T-helper 1 cell (primary cell): ENCODE data around the gene SETD3.
"Not testable (repeated sequence)": the region's sequence is repeated elsewhere in the genome, so short reads cannot be mapped to it uniquely, and the experiment has no call there.

Experiments
- DNase-seq, 5 donors: peaks; one replicate each; pipeline ENCODE4 v3.0.0-alpha.2; 2012 to 2020

Gene SETD3

DNA sequence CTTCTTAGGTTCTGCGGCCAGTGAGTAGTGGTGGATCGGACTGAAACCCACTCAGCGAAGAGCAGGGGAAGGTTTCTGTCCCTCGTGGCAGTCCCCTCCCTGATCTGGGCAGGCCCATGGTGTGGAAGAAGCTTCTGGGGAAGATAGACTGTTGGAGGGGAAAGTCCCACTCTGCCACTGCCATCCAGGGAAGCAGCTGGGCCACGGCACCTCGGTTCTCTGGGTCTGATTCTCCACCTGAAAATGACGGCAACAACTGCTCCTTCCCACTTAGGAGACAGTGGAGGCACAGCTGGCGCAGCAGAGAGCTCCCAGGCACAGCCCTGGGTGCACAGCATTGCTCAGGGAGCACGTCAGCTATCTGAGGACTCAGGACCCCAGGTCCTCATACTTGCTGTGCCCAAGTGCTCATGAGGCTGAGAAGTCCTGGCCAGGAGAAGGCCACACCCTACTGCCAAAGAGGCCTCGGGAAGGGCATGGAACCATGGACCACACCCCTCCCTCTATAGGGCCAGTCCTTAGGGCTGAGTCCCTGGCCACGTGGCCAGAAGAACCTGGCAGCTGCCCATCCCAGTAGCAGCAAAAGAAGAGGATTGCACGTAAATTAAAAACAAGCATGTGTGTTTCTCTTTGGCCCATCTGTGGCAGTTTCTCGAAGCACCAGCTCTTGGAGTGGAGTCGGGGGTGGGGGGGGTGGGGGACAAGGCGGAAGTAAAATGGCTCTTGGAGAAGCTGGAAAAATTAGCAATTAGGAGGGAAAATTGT lies 123.3 kb downstream of the SETD3 start:
- DNase-seq = no peak

- no peak for DNase-seq
Observed at GRCh38 chr14:99356031-99356608, 124.5 kb downstream of the SETD3 start.

GRCh38 chr14:99354166-99354875 lies 126.3 kb downstream of the SETD3 start:
- DNase-seq = no peak

DNA sequence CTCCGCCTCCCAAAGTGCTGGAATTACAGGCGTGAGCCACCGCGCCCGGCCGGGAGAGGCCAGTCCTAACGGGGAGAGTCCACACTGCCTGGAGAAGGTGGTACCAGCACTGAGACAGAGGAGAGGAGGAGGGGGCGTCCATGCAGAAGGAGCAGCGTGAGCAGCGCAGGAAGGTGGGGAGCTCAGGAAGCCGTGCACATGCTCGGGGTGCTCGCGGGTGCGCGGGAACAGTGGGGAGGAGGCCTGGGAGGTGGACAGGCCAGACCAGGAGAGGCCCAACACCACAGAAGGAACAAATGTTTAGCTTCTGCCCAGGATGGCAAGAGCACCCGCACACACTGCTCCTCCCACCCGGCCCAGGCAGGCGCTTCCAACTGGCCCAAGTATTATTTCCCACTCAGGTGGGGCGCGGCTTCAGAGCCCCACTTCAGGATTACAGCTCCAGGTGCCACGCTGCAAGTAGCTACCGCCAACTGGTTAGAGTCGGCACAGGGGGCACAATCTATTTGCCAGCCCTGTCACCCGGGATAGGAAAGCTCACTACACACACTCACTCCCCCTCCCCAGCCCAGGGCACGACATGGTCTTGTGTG lies 127.9 kb downstream of the SETD3 start:
- DNase-seq = no peak

- DNase-seq = no peak
Observed at GRCh38 chr14:99351166-99352007, 129.3 kb downstream of the SETD3 start.

DNA sequence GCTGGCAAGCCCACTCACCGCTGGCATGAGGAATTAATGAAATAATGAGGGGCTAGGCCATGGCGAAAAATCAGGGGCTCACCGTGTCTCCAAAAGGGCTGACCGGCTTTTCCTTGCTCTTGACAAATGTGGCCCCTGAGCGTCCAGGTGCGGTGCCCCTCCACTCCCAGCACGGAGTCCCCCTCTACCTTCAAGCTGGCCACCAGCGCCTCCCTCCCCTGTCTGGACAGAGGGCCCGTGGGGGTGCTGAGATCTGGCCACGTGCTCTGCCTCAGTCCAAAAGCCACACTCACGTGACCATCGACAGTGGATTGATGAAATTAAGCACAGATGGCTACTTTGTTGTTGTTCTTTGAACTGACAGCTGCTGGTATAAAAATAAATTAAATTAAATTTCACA lies 129.9 kb downstream of the SETD3 start:
- no peak for DNase-seq

DNA sequence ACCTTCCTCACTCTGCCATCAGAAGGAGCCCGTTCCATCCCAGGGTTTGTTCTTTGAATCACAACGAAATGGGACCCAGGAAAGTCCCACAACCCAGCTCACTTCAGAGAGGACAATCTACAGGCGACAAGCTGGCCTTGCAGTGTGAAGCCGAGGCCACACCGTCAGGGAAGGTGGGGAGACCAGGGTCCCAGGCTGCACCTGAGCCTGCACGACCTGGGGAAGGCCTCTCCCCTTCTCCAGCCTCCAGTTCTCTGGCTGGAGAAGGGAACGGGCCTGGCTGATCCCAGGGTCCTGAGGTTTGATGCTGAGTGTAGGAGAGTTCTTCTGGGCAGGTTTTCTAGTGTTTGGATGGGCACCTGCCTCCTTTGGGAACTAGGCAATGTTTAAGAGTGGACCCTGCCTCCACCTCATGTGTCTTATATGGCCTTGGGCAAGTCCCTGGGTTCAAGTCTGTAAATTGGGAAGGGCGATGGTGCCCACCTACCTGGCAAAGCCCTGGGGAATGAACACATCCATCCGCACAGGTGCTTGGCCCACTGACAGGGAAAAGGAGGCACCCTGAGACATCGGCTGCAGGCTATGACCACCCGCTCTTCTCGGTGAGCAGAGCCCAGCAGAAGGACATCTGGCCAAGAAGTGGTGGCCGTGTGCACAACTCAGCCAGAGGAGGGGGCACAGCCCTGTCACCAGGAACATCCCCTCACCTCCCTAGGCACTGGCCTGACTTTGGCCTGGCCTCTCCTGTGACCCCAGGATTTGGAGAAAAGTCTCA lies 130.8 kb downstream of the SETD3 start:
- DNase-seq = no peak

- no peak for DNase-seq
Observed at GRCh38 chr14:99348816-99349614, 131.6 kb downstream of the SETD3 start.

DNA sequence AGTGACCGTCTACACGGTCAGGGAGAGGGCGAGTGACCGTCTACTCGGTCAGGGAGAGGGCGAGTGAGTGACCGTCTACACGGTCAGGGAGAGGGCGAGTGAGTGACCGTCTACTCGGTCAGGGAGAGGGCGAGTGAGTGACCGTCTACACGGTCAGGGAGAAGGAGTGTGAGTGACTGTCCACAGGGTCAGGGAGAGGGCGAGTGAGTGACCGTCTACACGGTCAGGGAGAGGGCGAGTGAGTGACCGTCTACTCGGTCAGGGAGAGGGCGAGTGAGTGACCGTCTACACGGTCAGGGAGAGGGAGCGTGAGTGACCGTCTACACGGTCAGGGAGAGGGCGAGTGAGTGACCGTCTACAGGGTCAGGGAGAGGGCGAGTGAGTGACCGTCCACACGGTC lies 132.4 kb downstream of the SETD3 start:
- DNase-seq = not testable (repeated sequence)
